DND-41 (cell line): ENCODE results near the gene ATP6V0C.

Experiments used
- ATAC-seq: fragments of 200-7000 bp; cut with Tn5 transposase; 3 replicates; pipeline ENCODE4 v1.9.1; 2021; ENCODE audit warnings: low read depth; ENCODE audit not compliant: insufficient read depth
- DNase-seq: peaks from one replicate; pipeline ENCODE4 v3.0.0-alpha.2; 2020
- H2AFZ ChIP-seq: 2 replicates; pipeline ENCODE4 v1.6.0; 2012; ENCODE audit warnings: low read depth, low read length
- H3K27ac ChIP-seq: 2 replicates; pipeline ENCODE4 v1.5.1; 2012; ENCODE audit warnings: low read length, inconsistent platforms
- H3K27me3 ChIP-seq: fragments of 200-600 bp; sonication (generic); 2 replicates; pipeline ENCODE4 v1.6.0; 2012; ENCODE audit warnings: low read length, mild to moderate bottlenecking, inconsistent platforms; ENCODE audit not compliant: insufficient read depth, poor library complexity
- H3K36me3 ChIP-seq: 2 replicates; pipeline ENCODE4 v1.5.1; 2012; ENCODE audit warnings: low read length, inconsistent platforms; ENCODE audit not compliant: insufficient read depth
- H3K4me1 ChIP-seq: 2 replicates; pipeline ENCODE4 v1.5.1; 2012; ENCODE audit warnings: mild to moderate bottlenecking, low read length; ENCODE audit not compliant: insufficient read depth
- H3K4me2 ChIP-seq: 2 replicates; pipeline ENCODE4 v1.6.0; 2012; ENCODE audit warnings: mild to moderate bottlenecking, moderate library complexity, low read length, inconsistent platforms; ENCODE audit not compliant: insufficient read depth
- H3K4me3 ChIP-seq, 2 experiments: fragments of 200-600 bp in 1 of 2; shearing (Covaris generic) in 1 of 2; 2 replicates each; pipeline ENCODE4 v1.5.1; 2012 to 2016; ENCODE audit warnings: inconsistent platforms in 2 of 2, low read length in 2 of 2, mild to moderate bottlenecking in 2 of 2, low read depth in 1 of 2, moderate library complexity in 1 of 2
- H3K79me2 ChIP-seq: 2 replicates; pipeline ENCODE4 v1.6.0; 2012; ENCODE audit warnings: low read length, inconsistent platforms; ENCODE audit not compliant: insufficient read depth
- H3K9ac ChIP-seq: 2 replicates; pipeline ENCODE4 v1.6.0; 2012; ENCODE audit warnings: low read depth, mild to moderate bottlenecking, inconsistent platforms, low read length, moderate library complexity
- H3K9me3 ChIP-seq: 2 replicates; pipeline ENCODE4 v1.5.1; 2012; ENCODE audit warnings: low read length, moderate library complexity, mild to moderate bottlenecking, inconsistent platforms; ENCODE audit not compliant: insufficient read depth, severe bottlenecking
- H4K20me1 ChIP-seq: 2 replicates; pipeline ENCODE4 v1.6.0; 2012; ENCODE audit warnings: low read length; ENCODE audit not compliant: insufficient read depth
- CTCF ChIP-seq: IDR thresholded peaks from 2 replicates; pipeline ENCODE4 v1.5.1; 2012; ENCODE audit warnings: borderline replicate concordance, low read length, moderate library complexity, mild to moderate bottlenecking; ENCODE audit not compliant: poor library complexity, severe bottlenecking; ENCODE audit errors: extremely low read depth
- EZH2 ChIP-seq: IDR thresholded peaks from 3 replicates; pipeline ENCODE4 v1.6.1; 2012; ENCODE audit warnings: borderline replicate concordance, low read depth, mild to moderate bottlenecking, moderate library complexity, low read length, inconsistent platforms; ENCODE audit not compliant: severe bottlenecking

Gene ATP6V0C

GRCh38 chr16:2528161-2529060, 14.7 kb downstream of the ATP6V0C start:
- Histone ChIP-seq H3K4me2 (no peak overlapping the region), H3K4me3 (no peak overlapping the region), H4K20me1 (peaks cover 14% of the 10 kb centered on the region), H2AFZ (no peak overlapping the region), H3K79me2 (peaks cover 4% of the 10 kb centered on the region), H3K4me1 (peaks cover 29% of the 10 kb centered on the region), H3K9me3 (no peaks in the 10 kb centered on the region), H3K36me3 (peaks cover 59% of the 10 kb centered on the region), H3K27ac (no peak overlapping the region), H3K9ac (no peak overlapping the region), H3K27me3 (no peaks in the 10 kb centered on the region)
- ATAC-seq: no peak
- DNase-seq: no peak
- TF ChIP-seq EZH2: no peak
- no peak for TF ChIP-seq CTCF

GRCh38 chr16:2529061-2529931, 15.5 kb downstream of the ATP6V0C start:
- Histone ChIP-seq H3K36me3 (peaks cover 50% of the 10 kb centered on the region), H3K27ac (no peak overlapping the region)
- no peak for ATAC-seq

GRCh38 chr16:2529961-2530628, 16.3 kb downstream of the ATP6V0C start:
- Histone ChIP-seq H3K4me2 (no peak overlapping the region), H3K27me3 (no peaks in the 10 kb centered on the region), H3K4me1 (peaks cover 29% of the 10 kb centered on the region), H3K9ac (no peak overlapping the region), H3K79me2 (no peaks in the 10 kb centered on the region), H2AFZ (no peak overlapping the region), H3K4me3 (no peak overlapping the region), H3K9me3 (no peaks in the 10 kb centered on the region), H4K20me1 (peaks cover 9% of the 10 kb centered on the region), H3K36me3 (peaks cover 43% of the 10 kb centered on the region), H3K27ac (no peak overlapping the region)
- TF ChIP-seq EZH2: no peak
- TF ChIP-seq CTCF: no peak
- DNase-seq (no peak), ATAC-seq (no peak)

More at GRCh38 chr16:2529061-2529931, 15.5 kb downstream of the ATP6V0C start:
- no peak overlapping the region for H3K4me2 ChIP-seq
- peaks cover 9% of the 10 kb centered on the region for H4K20me1 ChIP-seq
- H3K79me2 ChIP-seq: no peaks in the 10 kb centered on the region
- no peaks in the 10 kb centered on the region for H3K27me3 ChIP-seq
- H3K9me3 ChIP-seq: no peaks in the 10 kb centered on the region
- H3K9ac ChIP-seq: no peak overlapping the region
- peaks cover 29% of the 10 kb centered on the region for H3K4me1 ChIP-seq
- TF ChIP-seq CTCF (no peak), EZH2 (no peak)
- no peak overlapping the region for H2AFZ ChIP-seq
- H3K4me3 ChIP-seq: no peak overlapping the region
- no peak for DNase-seq
